ENCODE measurements around the gene PTGES.

DNA sequence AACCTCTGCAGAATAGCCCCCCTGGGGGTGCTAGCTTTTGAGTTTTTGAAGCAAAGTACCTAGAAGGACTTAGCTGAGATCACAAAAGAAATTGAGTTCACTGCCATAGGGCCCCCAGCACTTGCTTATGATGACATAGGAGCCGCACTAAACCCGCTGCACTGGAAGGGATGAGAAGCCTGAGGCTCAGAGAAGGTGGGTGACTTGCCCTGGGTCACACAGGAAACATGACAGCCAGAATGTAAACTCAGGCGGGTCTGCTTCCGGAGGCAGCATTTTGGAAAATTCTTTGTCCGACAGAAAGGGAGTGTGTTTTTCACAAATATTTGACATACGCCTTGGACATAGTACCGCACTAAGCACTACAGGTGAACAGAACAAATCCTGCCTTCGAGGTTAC, 41.7 kb upstream of the PTGES start:
- TF ChIP-seq, protein P1, sequence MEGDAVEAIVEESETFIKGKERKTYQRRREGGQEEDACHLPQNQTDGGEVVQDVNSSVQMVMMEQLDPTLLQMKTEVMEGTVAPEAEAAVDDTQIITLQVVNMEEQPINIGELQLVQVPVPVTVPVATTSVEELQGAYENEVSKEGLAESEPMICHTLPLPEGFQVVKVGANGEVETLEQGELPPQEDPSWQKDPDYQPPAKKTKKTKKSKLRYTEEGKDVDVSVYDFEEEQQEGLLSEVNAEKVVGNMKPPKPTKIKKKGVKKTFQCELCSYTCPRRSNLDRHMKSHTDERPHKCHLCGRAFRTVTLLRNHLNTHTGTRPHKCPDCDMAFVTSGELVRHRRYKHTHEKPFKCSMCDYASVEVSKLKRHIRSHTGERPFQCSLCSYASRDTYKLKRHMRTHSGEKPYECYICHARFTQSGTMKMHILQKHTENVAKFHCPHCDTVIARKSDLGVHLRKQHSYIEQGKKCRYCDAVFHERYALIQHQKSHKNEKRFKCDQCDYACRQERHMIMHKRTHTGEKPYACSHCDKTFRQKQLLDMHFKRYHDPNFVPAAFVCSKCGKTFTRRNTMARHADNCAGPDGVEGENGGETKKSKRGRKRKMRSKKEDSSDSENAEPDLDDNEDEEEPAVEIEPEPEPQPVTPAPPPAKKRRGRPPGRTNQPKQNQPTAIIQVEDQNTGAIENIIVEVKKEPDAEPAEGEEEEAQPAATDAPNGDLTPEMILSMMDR (IDR thresholded peaks at IDR 0.05) = no peak
- TF ChIP-seq POLR2A (IDR thresholded peaks at IDR 0.05) = no peak

Measured in testis (tissue), 2 donors.